ENCODE data around the gene DPY19L3. TPM values are rescaled to one million over a fixed set of nuclear protein-coding genes. Genes with fewer than 3 reads are reported as not detected.

Gene DPY19L3
- 15.6 and 23.9 TPM in 2 replicates for total RNA-seq

DNA sequence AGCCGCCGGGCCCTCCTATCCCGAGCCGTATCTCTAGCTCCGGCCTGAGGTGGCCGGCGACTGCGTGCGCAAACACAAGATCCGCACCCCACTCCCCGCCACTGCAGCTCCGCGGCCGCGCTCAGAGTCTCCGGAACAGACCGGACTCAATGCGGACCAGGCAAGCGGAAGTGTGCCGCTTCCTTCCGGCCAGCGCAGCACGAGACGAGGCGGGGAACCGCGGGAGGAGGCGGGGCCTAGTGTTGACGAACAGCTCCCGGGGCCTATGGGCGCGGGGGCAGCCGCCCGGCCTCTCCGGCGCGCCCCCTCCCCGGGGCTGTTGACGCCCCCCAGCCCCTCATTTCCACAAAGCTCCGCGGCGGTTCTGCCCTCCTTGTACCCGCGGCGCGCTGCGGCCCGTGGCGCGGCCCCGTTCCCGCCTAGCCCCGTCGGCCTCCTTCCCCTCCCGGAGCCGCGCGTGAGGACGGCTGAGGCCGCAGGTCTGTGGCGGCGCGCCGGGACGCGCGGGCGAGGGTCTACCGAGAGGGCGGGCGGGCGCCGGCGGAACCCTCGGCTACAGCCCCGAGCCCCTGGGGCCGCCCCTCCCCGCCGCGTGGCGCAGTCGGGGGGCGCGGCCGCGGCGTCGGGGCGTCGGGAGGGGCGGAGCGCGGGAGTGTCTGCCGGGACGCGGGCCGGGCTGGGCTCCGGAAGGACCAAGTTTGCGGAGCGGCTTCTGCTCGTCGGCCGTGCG, at the start of gene DPY19L3:
Gene DPY19L3 (plus strand): TSS at position 340 of the 730 bp plus-strand sequence. CDS start 2,484 bp downstream, outside the sequence.

Other genes with a start within 250 kb of the DPY19L3 start
- 5.4 and 6.5 TPM in 2 replicates for gene ZNF507, start 60.2 kb upstream of the DPY19L3 start, total RNA-seq
- gene PDCD5, start 175.4 kb downstream of the DPY19L3 start, total RNA-seq: 262 and 303 TPM in 2 replicates